Embryonic facial prominence (tissue), 1 donor: Measurements from ENCODE around the gene PDZD7.
"Not testable (repeated sequence)": the region's sequence is repeated elsewhere in the genome, so short reads cannot be mapped to it uniquely, and the experiment has no call there.

Experiments
- DNase-seq: peaks from one replicate; pipeline ENCODE4 v3.0.0-alpha.2; 2016; ENCODE audit errors: extremely low spot score

The PDZD7 gene

DNA sequence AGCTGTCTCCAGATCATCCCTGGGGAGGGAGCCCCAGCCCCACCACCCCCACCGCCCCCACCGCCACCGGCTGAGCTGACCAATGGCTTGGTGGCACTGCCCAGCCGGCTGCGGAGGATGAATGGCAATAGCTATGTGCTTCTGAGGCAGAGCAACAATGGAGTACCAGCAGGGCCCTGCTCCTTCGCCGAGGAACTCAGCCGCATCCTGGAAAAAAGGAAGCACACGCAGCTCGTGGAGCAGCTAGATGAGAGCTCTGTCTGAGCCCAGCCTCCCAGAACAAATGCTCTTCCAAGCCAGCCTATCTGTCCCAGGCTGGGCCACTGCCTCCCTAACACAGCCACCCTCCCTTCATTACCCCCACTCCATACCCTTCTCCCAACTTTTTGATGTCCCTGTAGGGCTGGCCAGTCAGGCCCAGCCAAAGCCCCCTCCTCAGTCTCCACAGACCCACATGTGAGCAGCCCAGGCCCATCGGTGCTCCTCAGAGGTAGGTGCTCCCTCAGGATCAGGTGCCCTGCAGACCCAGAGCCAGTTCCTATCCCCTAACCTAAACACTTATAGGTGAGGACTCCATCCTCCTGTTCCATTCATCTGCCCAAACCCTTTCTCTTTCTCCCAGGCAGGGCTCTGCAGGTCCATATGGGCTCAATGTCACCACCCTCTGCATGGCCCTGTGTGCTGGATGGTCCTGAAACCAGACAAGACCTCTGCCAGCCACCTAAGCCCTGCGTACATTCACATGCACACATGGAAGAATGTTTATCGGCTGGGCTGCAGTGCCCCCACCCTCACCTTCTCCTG, 46.9 kb downstream of the PDZD7 start:
- no peak for DNase-seq

DNA sequence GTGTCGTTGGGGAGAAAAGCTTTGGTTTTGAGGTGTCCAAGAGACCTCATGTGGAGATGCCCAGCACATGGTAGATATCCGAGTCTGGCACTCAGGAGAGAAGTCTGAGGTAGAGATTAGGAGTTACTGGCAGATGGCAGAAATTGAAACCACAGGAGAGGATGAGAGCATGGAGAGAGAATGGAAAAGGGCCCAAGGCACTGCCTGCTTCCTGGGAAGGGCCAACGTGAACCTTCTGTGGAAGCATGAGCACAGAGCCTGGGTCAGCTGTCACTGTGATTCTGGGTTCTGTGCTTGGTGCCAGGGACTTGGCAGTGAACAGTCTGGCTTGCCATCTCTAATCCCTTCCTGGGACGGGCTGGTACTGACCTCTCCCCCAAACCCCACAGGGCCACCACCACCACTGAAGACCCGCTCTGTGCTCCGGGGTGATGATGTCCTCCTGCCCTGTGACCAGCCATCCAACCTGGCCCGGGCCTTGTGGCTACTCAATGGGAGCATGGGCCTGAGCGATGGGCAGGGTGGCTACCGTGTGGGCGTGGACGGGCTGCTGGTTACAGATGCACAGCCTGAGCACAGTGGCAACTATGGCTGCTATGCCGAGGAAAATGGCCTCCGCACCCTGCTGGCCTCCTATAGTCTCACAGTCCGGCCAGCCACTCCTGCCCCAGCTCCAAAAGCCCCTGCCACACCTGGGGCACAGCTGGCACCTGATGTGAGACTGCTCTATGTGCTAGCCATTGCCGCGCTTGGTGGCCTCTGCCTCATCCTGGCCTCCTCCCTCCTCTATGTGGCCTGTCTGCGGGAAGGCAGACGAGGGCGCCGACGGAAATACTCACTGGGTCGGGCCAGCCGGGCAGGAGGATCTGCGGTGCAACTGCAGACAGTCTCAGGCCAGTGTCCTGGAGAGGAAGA, 47.8 kb downstream of the PDZD7 start:
- DNase-seq = no peak

DNA sequence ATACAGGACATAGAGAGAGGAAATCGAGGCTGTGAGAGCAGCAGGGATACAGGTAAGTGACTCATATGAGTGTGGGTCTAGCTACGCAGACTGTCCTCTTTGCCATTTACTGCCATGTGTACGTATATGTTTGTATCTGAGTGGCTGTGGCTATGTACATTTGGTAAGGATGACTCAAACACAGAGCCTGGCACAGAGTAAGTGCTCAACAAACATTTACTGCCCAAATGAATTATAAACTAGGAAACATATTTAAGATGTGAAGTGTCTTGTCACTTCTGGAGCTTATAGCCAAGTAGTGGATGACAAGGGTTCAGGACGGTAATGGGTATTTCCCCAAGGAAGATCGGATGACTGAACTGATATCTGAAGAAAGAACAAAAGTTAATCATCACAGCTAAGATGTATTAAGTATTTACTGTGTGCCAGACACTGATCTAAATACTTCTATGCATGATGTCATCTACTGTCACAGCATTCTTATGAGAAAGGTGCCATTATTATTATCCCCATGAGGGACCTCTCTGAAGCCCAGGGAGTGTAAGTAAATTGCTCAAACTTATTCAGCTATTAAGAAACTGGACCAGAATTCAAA, 49.7 kb downstream of the PDZD7 start:
- DNase-seq = no peak

DNA sequence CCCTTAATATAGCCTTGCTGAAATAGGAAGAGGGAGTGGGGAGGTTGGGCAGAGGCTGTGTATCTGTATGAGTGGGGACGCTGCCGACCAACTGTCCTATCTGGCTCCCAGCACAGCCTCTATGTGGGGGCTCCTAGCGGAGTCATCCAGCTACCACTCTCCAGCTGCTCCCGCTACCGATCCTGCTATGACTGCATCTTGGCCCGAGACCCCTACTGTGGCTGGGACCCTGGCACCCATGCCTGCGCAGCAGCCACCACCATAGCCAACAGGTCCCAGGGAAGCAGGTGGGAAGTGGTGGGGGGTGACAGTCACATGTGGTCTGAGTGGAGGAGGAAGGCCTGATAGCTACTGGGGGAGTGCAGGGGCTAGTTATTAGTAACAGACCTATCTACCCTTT, 50.2 kb downstream of the PDZD7 start:
- DNase-seq = no peak

DNA sequence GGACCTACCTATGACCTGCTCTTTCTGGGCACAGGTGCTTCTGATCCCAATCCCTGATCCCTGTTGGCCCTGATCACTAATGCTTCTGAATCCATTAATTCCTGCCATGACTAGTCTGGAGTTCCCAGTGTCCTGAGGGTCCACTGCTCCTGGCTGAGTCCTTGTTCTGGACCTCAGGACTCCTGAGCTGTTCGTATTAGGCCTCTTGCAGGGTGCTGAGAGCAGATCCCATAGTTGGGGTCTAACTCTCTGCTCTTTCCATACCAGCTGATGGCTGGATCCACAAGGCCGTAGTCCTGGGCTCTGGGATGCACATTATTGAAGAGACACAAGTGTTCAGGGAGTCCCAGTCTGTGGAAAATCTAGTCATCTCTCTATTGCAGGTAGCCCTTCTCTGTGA, 50.6 kb downstream of the PDZD7 start:
- no peak for DNase-seq

- no peak for DNase-seq
Observed at GRCh38 chr10:100979791-100980272, 51.1 kb downstream of the PDZD7 start.

DNA sequence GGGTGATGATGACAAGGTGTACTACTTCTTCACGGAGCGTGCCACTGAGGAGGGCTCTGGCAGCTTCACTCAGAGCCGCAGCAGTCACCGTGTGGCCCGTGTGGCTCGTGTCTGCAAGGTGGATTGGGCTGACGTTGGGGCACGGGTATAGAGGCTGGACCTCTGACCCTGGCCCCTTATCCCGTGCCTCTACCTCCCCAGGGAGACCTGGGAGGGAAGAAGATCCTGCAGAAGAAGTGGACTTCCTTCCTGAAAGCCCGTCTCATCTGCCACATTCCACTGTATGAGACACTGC, 52.1 kb downstream of the PDZD7 start:
- no peak for DNase-seq

DNA sequence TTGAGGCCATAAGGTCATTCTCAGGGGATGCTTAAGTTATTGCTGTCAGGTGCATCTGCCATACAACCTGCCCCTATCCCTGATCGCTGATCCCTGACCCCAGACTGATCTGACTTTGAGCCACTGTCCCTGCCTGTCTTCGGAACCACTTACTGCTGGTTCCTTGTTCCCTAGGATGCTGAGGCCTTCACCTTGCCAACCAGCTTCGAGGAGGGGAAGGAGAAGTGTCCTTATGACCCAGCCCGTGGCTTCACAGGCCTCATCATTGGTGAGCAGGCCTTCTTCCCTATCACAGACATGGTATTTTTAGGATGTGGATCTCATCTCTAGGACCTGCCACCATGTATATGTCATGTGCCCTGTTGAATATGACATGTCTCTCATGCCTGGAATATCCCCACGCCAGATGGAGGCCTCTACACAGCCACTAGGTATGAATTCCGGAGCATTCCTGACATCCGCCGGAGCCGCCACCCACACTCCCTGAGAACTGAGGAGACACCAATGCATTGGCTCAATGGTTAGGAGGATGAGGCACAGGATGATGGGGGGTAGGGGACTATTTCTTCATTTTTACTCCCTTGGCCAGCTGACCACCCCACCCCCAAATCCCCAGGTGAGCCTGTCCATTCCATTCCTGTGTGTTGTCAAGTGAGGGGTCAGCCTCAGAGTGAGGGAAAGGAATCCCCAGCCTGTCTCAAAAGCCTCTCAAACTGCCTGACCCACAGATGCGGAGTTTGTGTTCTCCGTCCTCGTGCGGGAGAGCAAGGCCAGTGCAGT, 52.6 kb downstream of the PDZD7 start:
- DNase-seq = no peak

DNA sequence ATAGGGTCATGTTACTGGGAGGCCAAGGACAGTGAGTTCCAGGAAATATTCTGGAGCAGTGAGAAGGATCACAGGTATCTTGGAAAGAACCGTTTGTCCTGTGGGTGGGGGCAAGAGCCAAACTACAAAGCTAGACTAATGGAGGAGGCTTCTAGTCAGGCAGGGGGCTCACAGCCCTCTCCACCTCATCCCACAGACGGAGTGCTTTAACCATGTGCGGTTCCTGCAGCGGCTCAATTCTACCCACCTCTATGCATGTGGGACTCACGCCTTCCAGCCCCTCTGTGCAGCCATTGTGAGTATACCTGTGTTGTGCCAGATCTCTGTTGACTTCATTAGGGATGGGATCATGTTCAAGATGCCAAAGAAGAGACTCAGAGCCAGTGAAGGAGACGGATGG, 53.5 kb downstream of the PDZD7 start:
- no peak for DNase-seq

GRCh38 chr10:100976906-100977305, 54.0 kb downstream of the PDZD7 start:
- DNase-seq = no peak

DNA sequence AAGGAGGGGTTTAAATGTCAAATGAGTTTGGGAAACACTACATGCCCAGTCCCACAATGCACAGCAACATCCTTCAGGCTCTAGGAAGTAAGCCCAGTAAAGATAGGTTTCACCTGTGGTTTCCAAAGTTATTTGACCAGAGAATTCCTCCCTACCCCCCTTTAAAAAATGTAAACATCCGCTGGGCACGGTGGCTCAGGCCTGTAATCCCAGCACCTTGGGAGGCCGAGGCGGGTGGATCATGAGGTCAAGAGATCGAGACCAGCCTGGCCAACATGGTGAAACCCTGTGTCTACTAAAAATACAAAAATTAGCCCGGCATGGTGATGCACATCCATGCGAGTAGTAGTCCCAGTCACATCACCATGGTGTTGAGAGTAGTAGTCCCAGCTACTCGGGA, 55.5 kb downstream of the PDZD7 start:
- DNase-seq = not testable (repeated sequence)

- no peak for DNase-seq
Observed at GRCh38 chr10:100972904-100973535, 57.9 kb downstream of the PDZD7 start.

GRCh38 chr10:100972115-100972903, 58.6 kb downstream of the PDZD7 start:
- DNase-seq = no peak

GRCh38 chr10:100970914-100971811, 59.8 kb downstream of the PDZD7 start:
- DNase-seq = no peak

DNA sequence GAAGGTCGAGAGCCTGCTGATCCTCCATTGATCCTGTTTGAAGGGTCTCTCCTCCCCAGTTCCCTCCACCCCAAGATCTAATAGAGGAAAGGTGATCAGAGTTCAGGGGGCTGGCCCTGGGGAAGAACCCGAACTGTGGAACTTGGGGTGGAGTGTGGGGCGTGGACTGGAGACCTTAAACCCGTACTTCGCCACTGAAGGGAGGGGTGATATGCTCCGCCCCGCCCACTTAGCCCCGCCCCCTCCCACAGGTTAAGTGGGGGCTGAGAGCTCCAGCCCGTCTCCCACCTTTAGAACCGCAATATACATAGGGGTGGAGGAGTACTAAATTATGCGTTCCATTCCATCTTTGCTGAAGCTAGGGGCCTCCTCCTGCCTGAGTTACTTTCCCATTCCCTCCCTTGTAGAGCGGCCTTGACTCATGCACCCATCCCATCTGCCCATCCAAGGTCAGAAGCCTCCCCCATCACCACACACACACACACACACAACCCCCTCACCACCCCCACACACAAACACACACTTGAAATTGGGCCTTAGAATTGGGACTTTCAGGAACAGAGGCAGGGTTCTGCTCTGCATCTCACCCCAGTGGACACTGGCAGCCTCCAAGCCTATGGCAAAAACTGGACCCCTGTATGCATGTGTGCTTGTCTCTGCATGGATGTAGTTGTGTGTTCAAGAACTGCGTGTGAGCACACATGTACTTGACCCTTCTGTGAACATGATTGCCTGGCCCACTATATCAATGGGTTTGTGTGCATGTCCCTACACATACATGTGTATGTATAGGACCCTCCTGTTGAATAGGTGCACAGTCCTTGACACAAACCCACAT, 60.6 kb downstream of the PDZD7 start:
- no peak for DNase-seq

GRCh38 chr10:100969187-100970075, 61.5 kb downstream of the PDZD7 start, which contains the start of gene SEMA4G:
SEMA4G (plus strand) TSS chr10:100969504; CDS start chr10:100972913, 3,409 bp downstream.
- no peak for DNase-seq

DNA sequence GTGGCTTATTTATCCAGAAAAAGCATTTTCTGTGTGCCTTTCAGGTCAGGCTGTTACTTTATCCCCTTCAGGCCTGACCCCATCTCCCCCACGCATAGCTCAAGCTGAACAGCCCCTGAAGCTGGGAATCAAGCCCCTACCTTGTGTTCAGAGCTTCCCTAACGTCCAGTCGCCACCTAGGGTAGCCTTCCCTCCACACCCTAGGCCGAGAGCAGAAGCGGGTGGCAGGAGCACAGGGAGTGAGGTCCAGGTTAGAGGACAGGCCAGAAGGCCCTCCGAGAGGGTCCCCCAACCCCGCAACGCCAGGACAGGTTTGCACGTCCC, 62.1 kb downstream of the PDZD7 start:
- DNase-seq = no peak
